GM23338 (cell line): ENCODE results near the gene TCP11L2. TPM values are rescaled to one million over a fixed set of nuclear protein-coding genes. Genes with fewer than 3 reads are reported as not detected.

Source experiments
- ATAC-seq: fragments of 200-7000 bp; cut with Tn5 transposase; 3 replicates; pipeline ENCODE4 v1.9.1; 2020
- DNase-seq: peaks from one replicate; pipeline ENCODE4 v3.0.0-alpha.2; 2015; ENCODE audit warnings: low spot score
- H2AFZ ChIP-seq: fragments of 200-600 bp; sonication (generic); 2 replicates; pipeline ENCODE4 v1.8.0; 2016; ENCODE audit warnings: antibody characterized with exemption, mild to moderate bottlenecking, moderate library complexity
- H3F3A ChIP-seq: fragments of 200-600 bp; sonication (generic); replicated peaks from 2 replicates; pipeline ENCODE4 v1.8.0; 2017; ENCODE audit warnings: antibody characterized with exemption, mixed run types, low read depth
- H3K27ac ChIP-seq: fragments of 200-600 bp; sonication (generic); 2 replicates; pipeline ENCODE4 v1.6.1; 2016; ENCODE audit warnings: low read depth
- H3K27me3 ChIP-seq: fragments of 200-600 bp; sonication (generic); 2 replicates; pipeline ENCODE4 v1.8.0; 2016; ENCODE audit warnings: mild to moderate bottlenecking, mixed run types, moderate library complexity; ENCODE audit not compliant: insufficient read depth
- H3K36me3 ChIP-seq: fragments of 200-600 bp; sonication (generic); 2 replicates; pipeline ENCODE4 v1.8.0; 2016; ENCODE audit warnings: mild to moderate bottlenecking; ENCODE audit not compliant: insufficient read depth
- H3K4me1 ChIP-seq: fragments of 200-600 bp; sonication (generic); 2 replicates; pipeline ENCODE4 v1.8.0; 2016; ENCODE audit warnings: mild to moderate bottlenecking, moderate library complexity; ENCODE audit not compliant: insufficient read depth
- H3K4me2 ChIP-seq: fragments of 200-600 bp; sonication (generic); 2 replicates; pipeline ENCODE4 v1.7.1; 2017; ENCODE audit warnings: mixed run types
- H3K4me3 ChIP-seq: fragments of 200-600 bp; sonication (generic); 2 replicates; pipeline ENCODE4 v1.6.1; 2016; ENCODE audit warnings: mixed run types
- H3K79me2 ChIP-seq: fragments of 200-600 bp; sonication (generic); replicated peaks from 2 replicates; pipeline ENCODE4 v1.8.0; 2017; ENCODE audit warnings: mild to moderate bottlenecking; ENCODE audit not compliant: insufficient read depth
- H3K9me2 ChIP-seq: fragments of 200-600 bp; sonication (generic); 2 replicates; pipeline ENCODE4 v1.8.0; 2017; ENCODE audit not compliant: insufficient read depth
- H4K20me1 ChIP-seq: fragments of 200-600 bp; sonication (generic); replicated peaks from 2 replicates; pipeline ENCODE4 v1.8.0; 2017; ENCODE audit warnings: mild to moderate bottlenecking; ENCODE audit not compliant: insufficient read depth
- H3K27ac Mint-ChIP-seq: 2 replicates; pipeline ENCODE4 v1.8.0; 2020; ENCODE audit warnings: inconsistent platforms, mild to moderate bottlenecking, moderate library complexity, mixed read lengths
- H3K27me3 Mint-ChIP-seq: 3 replicates; pipeline ENCODE4 v1.8.0; 2022; ENCODE audit warnings: low read depth, mild to moderate bottlenecking, moderate library complexity, mixed read lengths, inconsistent platforms; ENCODE audit not compliant: insufficient read depth, poor library complexity
- H3K36me3 Mint-ChIP-seq: 3 replicates; pipeline ENCODE4 v1.8.0; 2021; ENCODE audit warnings: low read depth, mild to moderate bottlenecking, inconsistent platforms, moderate library complexity, mixed read lengths
- H3K4me1 Mint-ChIP-seq: 3 replicates; pipeline ENCODE4 v1.8.0; 2020; ENCODE audit warnings: mild to moderate bottlenecking, inconsistent platforms, mixed read lengths
- H3K4me3 Mint-ChIP-seq: 3 replicates; pipeline ENCODE4 v1.8.0; 2021; ENCODE audit warnings: moderate library complexity, mild to moderate bottlenecking, inconsistent platforms, mixed read lengths
- H3K9me3 Mint-ChIP-seq: 3 replicates; pipeline ENCODE4 v1.8.0; 2020; ENCODE audit warnings: moderate library complexity, mild to moderate bottlenecking, inconsistent platforms, mixed read lengths
- CREB1 ChIP-seq: fragments of 250-450 bp; sonication (Bioruptor Pico); IDR thresholded peaks from 2 replicates; pipeline ENCODE4 v1.5.0; 2020; ENCODE audit warnings: low read depth, mild to moderate bottlenecking, moderate library complexity
- EZH2 ChIP-seq: fragments of 200-600 bp; sonication (generic); IDR thresholded peaks from one replicate; pipeline ENCODE4 v1.8.0; 2017; ENCODE audit warnings: antibody characterized with exemption, mild to moderate bottlenecking, low read depth; ENCODE audit not compliant: unreplicated experiment
- EZH2phosphoT487 ChIP-seq: fragments of 200-600 bp; sonication (generic); IDR thresholded peaks from one replicate; pipeline ENCODE4 v1.8.1; 2018; ENCODE audit warnings: antibody characterized with exemption; ENCODE audit not compliant: unreplicated experiment
- JUNB ChIP-seq: IDR thresholded peaks from one replicate; pipeline ENCODE4 v1.6.1; 2016; ENCODE audit warnings: antibody characterized with exemption; ENCODE audit not compliant: unreplicated experiment
- NANOG ChIP-seq: IDR thresholded peaks from 2 replicates; pipeline ENCODE4 v1.6.1; 2016; ENCODE audit warnings: antibody characterized with exemption, borderline replicate concordance
- POLR2AphosphoS5 ChIP-seq: IDR thresholded peaks from 2 replicates; pipeline ENCODE4 v1.6.1; 2016; ENCODE audit warnings: antibody characterized with exemption, low read depth
- ZNF114 ChIP-seq: fragments of 250-450 bp; sonication (Bioruptor Pico); IDR thresholded peaks from 2 replicates; pipeline ENCODE4 v1.5.0; 2020; ENCODE audit warnings: mild to moderate bottlenecking, moderate library complexity
- ZNF331 ChIP-seq: fragments of 250-450 bp; sonication (Bioruptor Pico); IDR thresholded peaks from 2 replicates; pipeline ENCODE4 v1.5.0; 2020; ENCODE audit warnings: low read depth, mild to moderate bottlenecking, moderate library complexity
- polyA plus RNA-seq: library from polyadenylated mRNA; unstranded; fragments of >200 nt; fragmentation: Nextera tagmentation; extraction: Ambion mirVana; gene quantifications from 2 replicates; pipeline ENCODE4 v1.2.1, GENCODE V29; 2016
- total RNA-seq: library from RNA; depleted of rRNA; stranded (reverse); fragments of >200 nt; shearing (Covaris generic); gene quantifications from 2 replicates; pipeline ENCODE4 v1.2.3, GENCODE V29; 2014
- TF ChIP-seq, protein P1 (sequence below): IDR thresholded peaks from 2 replicates; pipeline ENCODE4 v1.6.1; 2016; ENCODE audit warnings: antibody characterized with exemption
- TF ChIP-seq, protein P2 (sequence below): IDR thresholded peaks from one replicate; pipeline ENCODE4 v1.6.1; 2018; ENCODE audit warnings: antibody characterized with exemption; ENCODE audit not compliant: unreplicated experiment
- TF ChIP-seq, protein P3 (sequence below), 2 experiments: fragments of 200-600 bp in 1 of 2; sonication (generic) in 1 of 2; conservative IDR thresholded peaks; 2 replicates each; pipeline versions ENCODE4 v1.5.1 to v1.6.1; 2016 to 2017; ENCODE audit warnings: antibody characterized with exemption in 2 of 2, low read depth in 2 of 2, mild to moderate bottlenecking in 2 of 2, moderate library complexity in 1 of 2

Gene TCP11L2
- total and polyA plus RNA-seq, 2 experiments from 2014 or later, result 1.4 to 4.4 TPM

DNA sequence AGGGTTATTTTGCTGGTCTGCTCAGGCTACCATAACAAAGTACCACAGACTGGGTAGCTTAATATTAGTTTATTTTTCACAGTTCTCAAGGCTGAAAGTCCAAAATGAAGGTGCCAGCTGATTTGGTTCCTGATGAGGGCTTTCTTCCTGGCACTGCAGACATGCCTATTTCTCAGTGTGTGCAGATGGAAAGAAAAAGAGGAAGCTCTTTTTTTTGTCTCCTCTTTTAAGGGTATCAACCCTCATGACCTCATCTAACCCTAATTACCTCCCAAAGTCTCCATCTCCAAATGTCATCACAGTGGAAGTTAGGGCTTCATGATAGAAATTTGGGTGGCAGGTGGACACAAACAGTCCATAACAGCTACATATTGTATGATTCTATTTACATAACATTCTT lies 30.0 kb downstream of the TCP11L2 start:
- H3K27ac ChIP-seq, result no peak overlapping the region
- H3K4me2 ChIP-seq, result no peak overlapping the region
- Mint-ChIP-seq H3K4me1 (peaks cover 34% of the 10 kb centered on the region), H3K27ac (no peak overlapping the region), H3K36me3 (no peaks in the 10 kb centered on the region; the same call in 2 of the 3 replicates), H3K4me3 (no peak overlapping the region), H3K27me3 (peaks cover 9% of the 10 kb centered on the region), H3K9me3 (no peaks in the 10 kb centered on the region; the same call in 2 of the 3 replicates)
- DNase-seq, result no peak
- no peak for ATAC-seq
- no peaks in the 10 kb centered on the region for H4K20me1 ChIP-seq
- H3K79me2 ChIP-seq, result no peaks in the 10 kb centered on the region
- H3K4me3 ChIP-seq, result no peak overlapping the region
- 0 out of 2 replicates have a peak, but pooled peaks cover 3% of the 10 kb centered on the region for H3K9me2 ChIP-seq
- no peaks in the 10 kb centered on the region for H3F3A ChIP-seq
- H3K36me3 ChIP-seq, result no peaks in the 10 kb centered on the region
- H3K4me1 ChIP-seq, result peaks cover 17% of the 10 kb centered on the region
- no peaks in the 10 kb centered on the region for H3K27me3 ChIP-seq
- H2AFZ ChIP-seq, result no peak overlapping the region
- TF ChIP-seq ZNF114 (CRISPR knock-in tag), result no peak
- TF ChIP-seq, protein P1, sequence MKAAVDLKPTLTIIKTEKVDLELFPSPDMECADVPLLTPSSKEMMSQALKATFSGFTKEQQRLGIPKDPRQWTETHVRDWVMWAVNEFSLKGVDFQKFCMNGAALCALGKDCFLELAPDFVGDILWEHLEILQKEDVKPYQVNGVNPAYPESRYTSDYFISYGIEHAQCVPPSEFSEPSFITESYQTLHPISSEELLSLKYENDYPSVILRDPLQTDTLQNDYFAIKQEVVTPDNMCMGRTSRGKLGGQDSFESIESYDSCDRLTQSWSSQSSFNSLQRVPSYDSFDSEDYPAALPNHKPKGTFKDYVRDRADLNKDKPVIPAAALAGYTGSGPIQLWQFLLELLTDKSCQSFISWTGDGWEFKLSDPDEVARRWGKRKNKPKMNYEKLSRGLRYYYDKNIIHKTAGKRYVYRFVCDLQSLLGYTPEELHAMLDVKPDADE, result no peak
- no peak for TF ChIP-seq EZH2phosphoT487
- TF ChIP-seq CREB1 (CRISPR knock-in tag), result no peak
- TF ChIP-seq, protein P2, sequence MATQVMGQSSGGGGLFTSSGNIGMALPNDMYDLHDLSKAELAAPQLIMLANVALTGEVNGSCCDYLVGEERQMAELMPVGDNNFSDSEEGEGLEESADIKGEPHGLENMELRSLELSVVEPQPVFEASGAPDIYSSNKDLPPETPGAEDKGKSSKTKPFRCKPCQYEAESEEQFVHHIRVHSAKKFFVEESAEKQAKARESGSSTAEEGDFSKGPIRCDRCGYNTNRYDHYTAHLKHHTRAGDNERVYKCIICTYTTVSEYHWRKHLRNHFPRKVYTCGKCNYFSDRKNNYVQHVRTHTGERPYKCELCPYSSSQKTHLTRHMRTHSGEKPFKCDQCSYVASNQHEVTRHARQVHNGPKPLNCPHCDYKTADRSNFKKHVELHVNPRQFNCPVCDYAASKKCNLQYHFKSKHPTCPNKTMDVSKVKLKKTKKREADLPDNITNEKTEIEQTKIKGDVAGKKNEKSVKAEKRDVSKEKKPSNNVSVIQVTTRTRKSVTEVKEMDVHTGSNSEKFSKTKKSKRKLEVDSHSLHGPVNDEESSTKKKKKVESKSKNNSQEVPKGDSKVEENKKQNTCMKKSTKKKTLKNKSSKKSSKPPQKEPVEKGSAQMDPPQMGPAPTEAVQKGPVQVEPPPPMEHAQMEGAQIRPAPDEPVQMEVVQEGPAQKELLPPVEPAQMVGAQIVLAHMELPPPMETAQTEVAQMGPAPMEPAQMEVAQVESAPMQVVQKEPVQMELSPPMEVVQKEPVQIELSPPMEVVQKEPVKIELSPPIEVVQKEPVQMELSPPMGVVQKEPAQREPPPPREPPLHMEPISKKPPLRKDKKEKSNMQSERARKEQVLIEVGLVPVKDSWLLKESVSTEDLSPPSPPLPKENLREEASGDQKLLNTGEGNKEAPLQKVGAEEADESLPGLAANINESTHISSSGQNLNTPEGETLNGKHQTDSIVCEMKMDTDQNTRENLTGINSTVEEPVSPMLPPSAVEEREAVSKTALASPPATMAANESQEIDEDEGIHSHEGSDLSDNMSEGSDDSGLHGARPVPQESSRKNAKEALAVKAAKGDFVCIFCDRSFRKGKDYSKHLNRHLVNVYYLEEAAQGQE, result no peak
- TF ChIP-seq, protein P3, sequence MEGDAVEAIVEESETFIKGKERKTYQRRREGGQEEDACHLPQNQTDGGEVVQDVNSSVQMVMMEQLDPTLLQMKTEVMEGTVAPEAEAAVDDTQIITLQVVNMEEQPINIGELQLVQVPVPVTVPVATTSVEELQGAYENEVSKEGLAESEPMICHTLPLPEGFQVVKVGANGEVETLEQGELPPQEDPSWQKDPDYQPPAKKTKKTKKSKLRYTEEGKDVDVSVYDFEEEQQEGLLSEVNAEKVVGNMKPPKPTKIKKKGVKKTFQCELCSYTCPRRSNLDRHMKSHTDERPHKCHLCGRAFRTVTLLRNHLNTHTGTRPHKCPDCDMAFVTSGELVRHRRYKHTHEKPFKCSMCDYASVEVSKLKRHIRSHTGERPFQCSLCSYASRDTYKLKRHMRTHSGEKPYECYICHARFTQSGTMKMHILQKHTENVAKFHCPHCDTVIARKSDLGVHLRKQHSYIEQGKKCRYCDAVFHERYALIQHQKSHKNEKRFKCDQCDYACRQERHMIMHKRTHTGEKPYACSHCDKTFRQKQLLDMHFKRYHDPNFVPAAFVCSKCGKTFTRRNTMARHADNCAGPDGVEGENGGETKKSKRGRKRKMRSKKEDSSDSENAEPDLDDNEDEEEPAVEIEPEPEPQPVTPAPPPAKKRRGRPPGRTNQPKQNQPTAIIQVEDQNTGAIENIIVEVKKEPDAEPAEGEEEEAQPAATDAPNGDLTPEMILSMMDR (conservative IDR thresholded peaks at IDR 0.05; ENCODE audit: low read depth in 2 of 2), result no peak
- no peak for TF ChIP-seq JUNB
- TF ChIP-seq ZNF331 (CRISPR knock-in tag), result no peak
- TF ChIP-seq NANOG, result no peak

DNA sequence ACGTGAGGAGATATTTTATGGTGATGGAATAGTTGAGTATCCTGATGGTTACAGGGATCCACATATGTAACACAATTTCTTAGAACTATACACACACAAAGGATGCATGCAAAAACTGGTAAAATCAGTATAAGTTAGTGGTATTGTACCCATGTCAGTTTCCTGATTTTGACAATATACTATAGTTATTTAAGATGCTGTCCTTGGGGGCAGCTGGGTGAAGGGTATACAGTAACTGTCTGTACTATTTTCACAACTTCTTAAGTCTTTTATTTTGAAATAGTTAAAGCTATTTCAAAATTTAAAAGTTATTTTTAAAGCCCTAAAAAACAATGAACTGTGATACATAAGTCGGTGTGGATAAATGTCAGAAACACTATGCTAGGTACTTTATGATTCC lies 30.5 kb downstream of the TCP11L2 start:
- H3K27me3 Mint-ChIP-seq, result peaks cover 9% of the 10 kb centered on the region
- H3K27ac Mint-ChIP-seq, result no peak overlapping the region

More for the DNA sequence above, 30.5 kb downstream of the TCP11L2 start:
- Histone ChIP-seq H3K27me3 (no peaks in the 10 kb centered on the region), H3K4me1 (peaks cover 17% of the 10 kb centered on the region), H3K9me2 (0 out of 2 replicates have a peak, but pooled peaks cover 3% of the 10 kb centered on the region), H3K4me2 (no peak overlapping the region), H3F3A (no peaks in the 10 kb centered on the region), H3K36me3 (no peaks in the 10 kb centered on the region), H3K79me2 (no peaks in the 10 kb centered on the region), H3K4me3 (no peak overlapping the region), H3K27ac (no peak overlapping the region), H4K20me1 (no peaks in the 10 kb centered on the region), H2AFZ (no peak overlapping the region)
- Mint-ChIP-seq H3K4me3 (no peak overlapping the region), H3K36me3 (no peaks in the 10 kb centered on the region; the same call in 2 of the 3 replicates), H3K4me1 (peaks cover 34% of the 10 kb centered on the region), H3K9me3 (no peaks in the 10 kb centered on the region; the same call in 2 of the 3 replicates)
- no peak for DNase-seq
- no peak for TF ChIP-seq POLR2AphosphoS5
- no peak for TF ChIP-seq EZH2
- no peak for ATAC-seq
